Esophagus squamous epithelium (tissue), 4 donors: Measurements from ENCODE around the gene DENND1A.

Source experiments
- POLR2A ChIP-seq, 4 donors: fragments of 450-650 bp; IDR thresholded peaks; one replicate each; pipeline ENCODE4 v1.6.1; 2017; ENCODE audit warnings: antibody characterized with exemption in 4 of 4, mild to moderate bottlenecking in 4 of 4, moderate library complexity in 3 of 4
- TF ChIP-seq, protein P1 (sequence below), 6 experiments: fragments of 450-650 bp in 4 of 6; fragments of 200-600 bp in 2 of 6; sonication (generic) in 2 of 6; IDR thresholded peaks; one replicate each; pipeline ENCODE4 v1.5.1; 2016 to 2019; ENCODE audit warnings: antibody characterized with exemption in 6 of 6, mild to moderate bottlenecking in 4 of 6, moderate library complexity in 4 of 6

DNA sequence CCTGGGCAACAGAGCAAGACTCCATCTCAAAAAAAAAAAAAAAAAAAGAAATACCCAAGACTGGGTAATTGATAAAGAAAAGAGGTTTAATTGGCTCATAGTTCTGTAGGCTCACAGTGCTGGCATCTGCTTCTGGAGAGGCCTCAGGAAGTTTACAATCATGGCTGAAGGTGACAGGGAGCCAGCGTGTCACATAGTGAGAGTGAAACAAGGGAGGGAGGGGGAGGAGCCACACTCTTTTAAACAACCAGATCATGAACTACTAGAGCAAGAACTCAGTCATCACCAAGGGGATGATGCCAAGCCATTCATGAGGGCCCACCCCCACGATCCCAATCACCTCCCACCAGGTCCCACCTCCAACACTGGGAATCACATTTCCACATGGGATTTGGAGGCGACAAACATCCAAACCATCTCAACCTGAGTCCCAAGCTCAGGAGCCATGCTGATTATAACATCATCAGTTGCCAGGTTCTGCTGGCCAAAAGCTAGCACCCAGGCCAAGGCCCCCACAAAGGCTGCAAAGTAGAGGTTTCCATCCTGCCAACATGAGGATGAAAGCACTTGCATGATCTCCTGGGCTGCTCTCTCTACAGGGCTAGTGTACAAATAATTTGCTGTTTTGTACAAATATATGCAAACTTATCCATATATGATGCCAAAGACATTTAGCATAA lies 15.3 kb downstream of the DENND1A start:
- TF ChIP-seq, protein P1, sequence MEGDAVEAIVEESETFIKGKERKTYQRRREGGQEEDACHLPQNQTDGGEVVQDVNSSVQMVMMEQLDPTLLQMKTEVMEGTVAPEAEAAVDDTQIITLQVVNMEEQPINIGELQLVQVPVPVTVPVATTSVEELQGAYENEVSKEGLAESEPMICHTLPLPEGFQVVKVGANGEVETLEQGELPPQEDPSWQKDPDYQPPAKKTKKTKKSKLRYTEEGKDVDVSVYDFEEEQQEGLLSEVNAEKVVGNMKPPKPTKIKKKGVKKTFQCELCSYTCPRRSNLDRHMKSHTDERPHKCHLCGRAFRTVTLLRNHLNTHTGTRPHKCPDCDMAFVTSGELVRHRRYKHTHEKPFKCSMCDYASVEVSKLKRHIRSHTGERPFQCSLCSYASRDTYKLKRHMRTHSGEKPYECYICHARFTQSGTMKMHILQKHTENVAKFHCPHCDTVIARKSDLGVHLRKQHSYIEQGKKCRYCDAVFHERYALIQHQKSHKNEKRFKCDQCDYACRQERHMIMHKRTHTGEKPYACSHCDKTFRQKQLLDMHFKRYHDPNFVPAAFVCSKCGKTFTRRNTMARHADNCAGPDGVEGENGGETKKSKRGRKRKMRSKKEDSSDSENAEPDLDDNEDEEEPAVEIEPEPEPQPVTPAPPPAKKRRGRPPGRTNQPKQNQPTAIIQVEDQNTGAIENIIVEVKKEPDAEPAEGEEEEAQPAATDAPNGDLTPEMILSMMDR (IDR thresholded peaks at IDR 0.05) = no peak
- TF ChIP-seq POLR2A (IDR thresholded peaks at IDR 0.05) = no peak
